ENCODE measurements around the gene CNIH2.
"Not testable (repeated sequence)": the region's sequence is repeated elsewhere in the genome, so short reads cannot be mapped to it uniquely, and the experiment has no call there.

The CNIH2 gene

GRCh38 chr11:66276619-66277018 is 1.4 kb upstream of the CNIH2 start:
- DNase-seq (ENCODE audit: low read depth, low spot score) = not testable (repeated sequence)

DNA sequence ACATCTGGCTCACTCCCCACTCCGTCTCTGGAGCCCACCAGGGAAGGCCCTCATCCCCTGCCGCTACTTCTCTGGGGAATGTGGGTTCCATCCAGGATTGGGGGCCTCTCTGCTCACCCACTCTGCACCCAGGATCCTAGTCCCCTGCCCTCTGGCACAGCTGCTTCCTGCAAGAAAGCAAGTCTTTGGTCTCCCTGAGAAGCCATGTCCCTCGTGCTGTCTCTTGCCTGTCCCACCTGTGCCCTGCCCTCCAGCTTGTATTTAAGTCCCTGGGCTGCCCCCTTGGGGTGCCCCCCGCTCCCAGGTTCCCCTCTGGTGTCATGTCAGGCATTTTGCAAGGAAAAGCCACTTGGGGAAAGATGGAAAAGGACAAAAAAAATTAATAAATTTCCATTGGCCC is 911 bp upstream of the CNIH2 start:
- DNase-seq (ENCODE audit: low read depth, low spot score) = not testable (repeated sequence)

GRCh38 chr11:66278363-66279091 is 552 bp downstream of the CNIH2 start:
- no peak for DNase-seq (ENCODE audit: low read depth, low spot score)

DNA sequence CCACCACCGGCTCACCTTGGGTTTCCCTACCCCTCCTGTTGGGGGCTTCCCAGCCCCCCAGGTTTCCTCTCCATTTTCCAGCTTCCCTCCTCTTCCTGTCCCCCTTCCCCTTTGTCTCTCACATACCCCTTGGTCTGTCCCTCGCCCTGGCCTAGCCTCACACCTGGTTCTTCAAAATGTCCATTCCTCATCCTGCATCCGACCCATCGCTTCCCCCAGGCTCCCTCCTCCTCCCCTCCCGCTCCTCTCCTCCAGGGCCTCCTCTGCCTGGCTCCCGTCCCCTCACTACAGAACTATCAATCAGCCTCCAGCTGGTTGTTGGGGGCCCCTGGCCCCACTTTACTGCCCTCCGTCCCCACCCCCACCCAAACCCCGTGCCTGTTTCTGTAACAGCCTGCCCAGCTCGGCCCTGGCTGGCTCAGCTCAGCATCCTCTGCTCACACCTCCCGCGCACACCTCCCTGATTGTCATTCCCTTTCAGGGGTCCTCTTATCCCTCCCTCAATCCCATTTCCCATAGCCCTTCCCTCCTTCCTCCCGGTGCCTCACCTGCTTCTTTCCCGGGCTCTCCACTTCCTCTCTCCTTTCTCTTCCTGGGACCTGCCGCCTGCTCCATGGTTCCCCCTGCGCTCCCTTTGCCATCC is 1.2 kb downstream of the CNIH2 start:
- DNase-seq (ENCODE audit: low read depth, low spot score) = no peak

DNA sequence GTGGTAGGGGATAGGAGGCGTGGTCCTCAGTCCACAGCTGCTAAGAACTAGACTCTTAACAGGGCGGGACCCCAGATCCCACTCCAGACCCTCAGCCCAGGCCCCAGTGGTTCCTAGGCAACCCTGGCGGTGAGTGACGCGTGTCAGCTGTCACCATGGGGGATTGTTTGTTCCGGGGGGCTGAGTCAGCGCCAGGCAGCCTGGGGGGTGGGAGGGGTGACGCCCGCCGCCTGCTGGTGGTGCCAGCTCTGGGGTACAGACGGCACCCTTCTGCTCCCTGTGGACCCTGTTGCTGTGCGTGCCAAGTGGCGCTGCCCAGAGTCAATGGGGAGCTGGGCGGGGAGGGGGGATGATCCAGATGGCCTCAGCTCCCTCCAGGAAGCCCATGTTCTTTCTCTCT is 2.5 kb downstream of the CNIH2 start:
- DNase-seq (ENCODE audit: low read depth, low spot score) = no peak

GRCh38 chr11:66281001-66281400 is 3.0 kb downstream of the CNIH2 start:
- DNase-seq (ENCODE audit: low read depth, low spot score) = no peak

- DNase-seq (ENCODE audit: low read depth, low spot score) = no peak
Observed at GRCh38 chr11:66281776-66282467, 3.9 kb downstream of the CNIH2 start.

- DNase-seq (ENCODE audit: low read depth, low spot score) = peak; percentile 61
Observed at GRCh38 chr11:66282468-66283455, 4.8 kb downstream of the CNIH2 start.

- no peak for DNase-seq (ENCODE audit: low read depth, low spot score)
Observed at GRCh38 chr11:66283461-66284105, 5.6 kb downstream of the CNIH2 start.

- no peak for DNase-seq (ENCODE audit: low read depth, low spot score)
Observed at GRCh38 chr11:66284526-66285078, 6.6 kb downstream of the CNIH2 start.

DNA sequence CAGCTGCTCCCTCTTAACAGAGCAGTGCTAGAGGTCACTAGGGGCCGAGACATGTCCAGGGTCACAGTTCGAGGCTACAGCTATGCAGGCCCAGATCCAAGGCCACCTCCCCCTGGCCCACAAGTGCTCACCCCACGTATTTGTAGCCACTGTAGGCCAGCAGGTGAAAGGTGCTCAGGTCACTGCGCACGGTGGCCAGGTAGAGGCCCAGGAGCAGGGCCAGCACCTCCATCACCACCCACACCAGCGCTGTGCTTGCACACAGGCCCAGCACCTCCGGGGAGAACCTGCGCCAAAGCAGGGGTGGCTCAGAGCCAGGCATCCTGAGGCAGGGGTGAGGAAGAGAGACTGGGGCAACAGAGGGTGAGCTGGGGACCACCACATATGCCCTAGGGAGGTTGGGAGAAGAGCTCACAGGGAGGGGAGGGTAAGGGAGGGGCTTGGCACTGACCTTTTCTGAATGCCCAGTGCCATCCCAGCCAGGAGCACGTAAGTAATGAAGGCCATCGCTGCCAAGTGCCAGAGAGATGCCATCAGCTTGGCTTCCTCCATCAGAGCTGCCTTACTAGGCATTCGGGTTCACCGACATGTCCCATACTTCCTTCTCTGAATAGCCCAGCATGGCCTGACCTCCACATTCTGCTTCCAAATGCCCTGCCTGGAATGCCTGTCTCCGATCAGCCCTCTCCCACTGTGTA is 7.4 kb downstream of the CNIH2 start:
- no peak for DNase-seq (ENCODE audit: low read depth, low spot score)

DNA sequence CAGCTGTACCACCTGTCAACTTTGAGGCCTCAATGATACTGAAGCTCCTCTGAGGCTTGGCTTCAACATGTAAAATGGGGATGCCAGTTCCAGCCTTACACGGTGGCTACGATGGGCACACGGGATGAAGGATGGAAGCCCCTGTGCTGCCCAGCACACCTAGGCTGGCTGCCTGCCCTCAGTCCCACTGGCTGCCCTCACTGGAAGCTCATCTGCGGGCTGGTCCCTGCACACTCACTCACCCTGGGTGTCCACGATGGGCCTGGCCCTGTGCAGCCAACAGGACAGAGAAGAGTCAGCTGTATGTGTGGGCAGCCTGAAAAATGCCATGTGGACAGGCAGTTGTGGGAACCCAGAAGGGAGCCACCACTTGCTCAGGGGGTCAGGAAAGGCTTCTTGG is 8.7 kb downstream of the CNIH2 start:
- no peak for DNase-seq (ENCODE audit: low read depth, low spot score)

- DNase-seq (ENCODE audit: low read depth, low spot score) = no peak
Observed at GRCh38 chr11:66287211-66287888, 9.4 kb downstream of the CNIH2 start.

- no peak for DNase-seq (ENCODE audit: low read depth, low spot score)
Observed at GRCh38 chr11:66287889-66288670, 10.1 kb downstream of the CNIH2 start.

GRCh38 chr11:66288671-66289547 is 10.9 kb downstream of the CNIH2 start, which contains the start of gene YIF1A:
Gene YIF1A, minus strand, starts transcription at chr11:66289143. Its CDS starts 158 bp downstream, at chr11:66288985.
- peak; percentile 97 for DNase-seq (ENCODE audit: low read depth, low spot score)

DNA sequence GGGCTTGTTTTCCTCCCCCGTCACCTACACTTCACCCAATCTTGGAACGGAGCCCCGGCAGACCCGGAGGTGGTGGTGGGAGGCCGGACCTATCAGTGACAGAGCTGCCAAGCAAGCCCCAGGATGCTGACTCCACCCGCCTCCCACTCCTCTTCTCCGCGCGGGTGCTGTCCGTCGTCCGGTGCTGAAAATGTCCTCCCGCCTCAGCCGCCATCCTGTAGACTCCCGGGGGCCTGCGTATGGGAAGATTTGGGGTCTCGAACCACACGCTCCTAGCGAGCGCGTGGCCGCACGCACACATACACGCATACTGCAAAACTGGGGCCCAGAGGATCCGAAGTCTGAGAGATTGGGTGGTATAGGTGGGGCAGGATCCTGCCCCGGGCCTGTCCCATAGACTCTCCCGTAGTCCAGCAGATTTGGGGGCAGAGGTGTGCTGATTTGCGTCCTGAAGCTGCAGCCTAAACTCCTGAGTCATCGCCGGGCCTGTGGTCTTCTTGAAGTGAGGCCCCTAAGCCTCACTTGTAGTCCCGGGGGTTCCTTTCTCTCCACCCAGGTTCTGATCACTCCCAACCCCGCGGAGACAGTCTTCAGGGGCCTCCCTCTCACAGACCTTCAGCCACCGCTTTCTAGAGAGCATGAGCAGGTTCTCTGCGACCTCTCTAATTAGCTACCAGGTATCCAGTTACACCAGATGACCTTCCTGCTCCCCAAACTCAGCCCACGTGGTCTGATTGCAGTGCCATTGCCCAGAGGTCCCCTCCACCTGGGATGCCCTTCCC is 11.8 kb downstream of the CNIH2 start:
- no peak for DNase-seq (ENCODE audit: low read depth, low spot score)

DNA sequence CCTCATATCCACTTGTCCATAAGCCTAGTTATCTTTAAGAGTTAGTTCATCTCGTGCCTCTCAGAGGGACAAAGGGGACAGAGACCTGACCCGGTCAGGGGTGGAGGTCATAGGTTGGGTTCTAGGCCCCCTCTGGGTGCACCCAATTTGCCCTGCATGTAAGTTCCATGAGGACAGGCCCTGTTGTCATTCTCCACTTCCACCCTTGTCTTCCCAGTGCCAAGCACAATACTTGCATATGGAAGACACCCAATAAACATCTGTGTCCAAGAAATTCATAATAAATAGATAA is 12.3 kb downstream of the CNIH2 start:
- DNase-seq (ENCODE audit: low read depth, low spot score) = no peak

Measured in brain pericyte (primary cell).